ENCODE data around the gene PSMB3. TPM values are rescaled to one million over a fixed set of nuclear protein-coding genes. Genes with fewer than 3 reads are reported as not detected.
"Not testable (repeated sequence)": the region's sequence is repeated elsewhere in the genome, so short reads cannot be mapped to it uniquely, and the experiment has no call there.

The PSMB3 gene
- polyA plus RNA-seq, 1 of the 3 experiments (the other 2 are of a cell fraction) = 533 TPM

DNA sequence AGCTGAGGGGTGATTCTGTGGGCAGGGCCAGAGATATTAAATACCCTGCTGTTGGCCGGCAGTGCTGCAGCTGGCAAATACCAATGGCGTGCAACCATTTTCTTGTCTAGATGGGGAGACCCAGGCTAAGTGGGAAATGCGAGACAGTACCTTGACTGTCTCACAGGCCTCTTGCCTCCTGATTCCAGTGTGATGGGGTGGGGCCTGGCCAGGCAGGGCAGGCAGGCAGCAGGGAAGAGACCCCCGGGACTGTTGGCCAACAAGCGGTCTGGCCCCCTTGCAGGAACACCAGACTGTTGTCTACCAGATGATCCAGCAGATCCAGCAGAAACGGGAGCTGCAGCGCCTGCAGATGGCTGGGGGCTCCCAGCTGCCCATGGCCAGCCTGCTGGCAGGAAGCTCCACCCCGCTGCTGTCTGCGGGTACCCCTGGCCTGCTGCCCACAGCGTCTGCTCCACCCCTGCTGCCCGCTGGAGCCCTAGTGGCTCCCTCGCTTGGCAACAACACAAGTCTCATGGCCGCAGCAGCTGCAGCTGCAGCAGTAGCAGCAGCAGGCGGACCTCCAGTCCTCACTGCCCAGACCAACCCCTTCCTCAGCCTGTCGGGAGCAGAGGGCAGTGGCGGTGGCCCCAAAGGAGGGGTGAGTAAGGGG is 28.1 kb upstream of the PSMB3 start (continued):
- TF ChIP-seq TEAD4 (IDR thresholded peaks at IDR 0.05; ENCODE audit: borderline replicate concordance, insufficient read depth) = no peak
- TF ChIP-seq FOXJ3 (CRISPR knock-in tag; IDR thresholded peaks at IDR 0.05) = peak; percentile 66
- no peak for TF ChIP-seq TAF1 (IDR thresholded peaks at IDR 0.05; ENCODE audit: borderline replicate concordance, low read depth, low read length)
- TF ChIP-seq RXRA (IDR thresholded peaks at IDR 0.05; ENCODE audit: borderline replicate concordance, low read depth) = no peak
- TF ChIP-seq GATA2 (CRISPR knock-in tag; IDR thresholded peaks at IDR 0.05) = 0 out of 2 replicates have a peak, but pooled peaks have one; percentile 21
- no peak for TF ChIP-seq SIN3A (IDR thresholded peaks at IDR 0.05; ENCODE audit: borderline replicate concordance, low read depth, low read length)

DNA sequence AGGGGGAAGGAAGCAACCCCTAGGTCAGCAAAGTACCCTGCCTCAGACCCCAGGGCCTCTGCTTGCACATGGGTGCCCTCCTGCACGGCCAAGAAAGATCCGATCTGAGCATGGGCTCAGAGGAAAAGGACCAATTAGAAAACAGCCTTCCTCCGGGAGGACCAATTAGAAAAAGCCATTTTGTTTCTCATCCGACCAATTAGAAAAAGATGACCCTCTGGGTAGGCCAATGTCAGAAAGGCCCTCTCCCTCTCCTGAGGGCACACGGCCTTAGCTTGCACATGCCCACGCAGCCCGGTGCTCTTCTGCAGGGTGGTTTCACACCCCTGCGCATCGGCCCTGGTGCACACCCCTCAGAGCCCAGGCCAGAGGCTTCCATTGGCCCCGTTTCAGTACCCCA is 27.5 kb upstream of the PSMB3 start:
- Histone ChIP-seq H3K27ac (ENCODE audit: low read depth in 2 of 2, low read length in 1 of 2) (peak overlapping the region; percentile 32 to 95; a peak in 3 of 4 replicates), H4K20me1 (ENCODE audit: insufficient read depth) (no peaks in the 10 kb centered on the region), H3K4me2 (peak overlapping the region; percentile 60; the same call in 1 of the 2 replicates), H3K4me3 (ENCODE audit: low read depth in 2 of 2, low read length in 1 of 2) (no peak overlapping the region), H3K9me2 (no peaks in the 10 kb centered on the region), H3K27me3 (ENCODE audit: insufficient read depth) (no peaks in the 10 kb centered on the region), H2AFZ (ENCODE audit: low read depth) (no peak overlapping the region), H3F3A (replicated peaks; ENCODE audit: insufficient read depth) (peaks cover 14% of the 10 kb centered on the region), H3K36me3 (replicated peaks in 1 of 2; ENCODE audit: control insufficient read depth in 1 of 2, insufficient read depth in 2 of 2, low read length in 1 of 2) (peaks cover 8 to 25% of the 10 kb centered on the region in 2 experiments), H3K79me2 (ENCODE audit: insufficient read depth) (no peaks in the 10 kb centered on the region), H3K4me1 (ENCODE audit: control insufficient read depth in 1 of 2, insufficient read depth in 2 of 2, low read depth in 1 of 2, low read length in 1 of 2) (peaks cover 8 to 44% of the 10 kb centered on the region in 2 experiments; a peak in 1 of 4 replicates), H3K9ac (no peak overlapping the region), H3K9me3 (no peaks in the 10 kb centered on the region)
- ChIA-PET CTCF (interaction anchor here (0.9 to 5.4 kb wide), 6 partner anchors 9 to 58 kb away, joined by 3 to 36 read pairs (median 6); no protein-coding TSS in a partner anchor), POLR2A (interaction anchor here (0.9 to 1.9 kb wide), 8 partner anchors 9 to 51 kb away, joined by 3 to 14 read pairs (median 6); partner anchors contain the start of genes EPOP, MLLT6 and PSMB3)
- peak; percentile 81 for DNase-seq
- 80% methylated on average over 10 of the region's 10 CpGs for WGBS (ENCODE audit: low lambda C conversion rate)
- TF ChIP-seq, protein P1, sequence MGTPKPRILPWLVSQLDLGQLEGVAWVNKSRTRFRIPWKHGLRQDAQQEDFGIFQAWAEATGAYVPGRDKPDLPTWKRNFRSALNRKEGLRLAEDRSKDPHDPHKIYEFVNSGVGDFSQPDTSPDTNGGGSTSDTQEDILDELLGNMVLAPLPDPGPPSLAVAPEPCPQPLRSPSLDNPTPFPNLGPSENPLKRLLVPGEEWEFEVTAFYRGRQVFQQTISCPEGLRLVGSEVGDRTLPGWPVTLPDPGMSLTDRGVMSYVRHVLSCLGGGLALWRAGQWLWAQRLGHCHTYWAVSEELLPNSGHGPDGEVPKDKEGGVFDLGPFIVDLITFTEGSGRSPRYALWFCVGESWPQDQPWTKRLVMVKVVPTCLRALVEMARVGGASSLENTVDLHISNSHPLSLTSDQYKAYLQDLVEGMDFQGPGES (IDR thresholded peaks at IDR 0.05; ENCODE audit: low read depth, low read length) = peak; percentile 22; the same call in 1 of the 2 replicates
- no peak for TF ChIP-seq NRF1 (IDR thresholded peaks at IDR 0.05; ENCODE audit: low read depth, low read length)
- TF ChIP-seq RFX5 (IDR thresholded peaks at IDR 0.05; ENCODE audit: low read length) = peak; percentile 92
- TF ChIP-seq MXI1 (IDR thresholded peaks at IDR 0.05; ENCODE audit: low read depth, low read length) = peak; percentile 44; the same call in 1 of the 2 replicates
- TF ChIP-seq TAF1 (IDR thresholded peaks at IDR 0.05; ENCODE audit: borderline replicate concordance, low read depth, low read length) = no peak
- no peak for TF ChIP-seq EZH2phosphoT487 (IDR thresholded peaks at IDR 0.05; ENCODE audit: borderline replicate concordance, low read depth)
- TF ChIP-seq, protein P2, sequence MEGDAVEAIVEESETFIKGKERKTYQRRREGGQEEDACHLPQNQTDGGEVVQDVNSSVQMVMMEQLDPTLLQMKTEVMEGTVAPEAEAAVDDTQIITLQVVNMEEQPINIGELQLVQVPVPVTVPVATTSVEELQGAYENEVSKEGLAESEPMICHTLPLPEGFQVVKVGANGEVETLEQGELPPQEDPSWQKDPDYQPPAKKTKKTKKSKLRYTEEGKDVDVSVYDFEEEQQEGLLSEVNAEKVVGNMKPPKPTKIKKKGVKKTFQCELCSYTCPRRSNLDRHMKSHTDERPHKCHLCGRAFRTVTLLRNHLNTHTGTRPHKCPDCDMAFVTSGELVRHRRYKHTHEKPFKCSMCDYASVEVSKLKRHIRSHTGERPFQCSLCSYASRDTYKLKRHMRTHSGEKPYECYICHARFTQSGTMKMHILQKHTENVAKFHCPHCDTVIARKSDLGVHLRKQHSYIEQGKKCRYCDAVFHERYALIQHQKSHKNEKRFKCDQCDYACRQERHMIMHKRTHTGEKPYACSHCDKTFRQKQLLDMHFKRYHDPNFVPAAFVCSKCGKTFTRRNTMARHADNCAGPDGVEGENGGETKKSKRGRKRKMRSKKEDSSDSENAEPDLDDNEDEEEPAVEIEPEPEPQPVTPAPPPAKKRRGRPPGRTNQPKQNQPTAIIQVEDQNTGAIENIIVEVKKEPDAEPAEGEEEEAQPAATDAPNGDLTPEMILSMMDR (IDR thresholded peaks at IDR 0.05) = no peak
- 0 out of 2 replicates have a peak, but pooled peaks have one; percentile 19 for TF ChIP-seq POLR2AphosphoS5 (IDR thresholded peaks at IDR 0.05; ENCODE audit: low read depth, low read length)

DNA sequence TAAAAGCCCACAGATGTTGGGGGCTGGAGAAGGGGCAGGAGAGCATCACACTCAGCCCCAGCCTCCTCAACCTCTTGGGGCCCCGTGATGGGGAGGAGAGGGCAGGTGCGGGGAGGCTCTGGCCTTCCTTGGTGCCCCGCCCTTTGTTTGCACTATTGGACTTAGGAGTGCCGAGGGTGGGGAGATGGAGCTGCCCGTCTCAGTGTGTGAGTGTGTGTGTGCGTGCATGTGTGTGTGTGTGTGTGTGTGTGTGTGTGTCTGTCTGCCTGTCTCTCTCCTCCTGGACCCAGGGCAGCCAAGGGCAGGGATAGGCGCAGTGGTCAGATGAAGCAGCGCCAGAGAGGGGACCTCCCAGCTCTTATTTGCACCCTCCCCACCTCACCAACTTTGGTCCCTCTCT is 26.4 kb upstream of the PSMB3 start:
- Histone ChIP-seq H3K4me1 (ENCODE audit: control insufficient read depth in 1 of 2, insufficient read depth in 2 of 2, low read depth in 1 of 2, low read length in 1 of 2) (peaks cover 8 to 50% of the 10 kb centered on the region in 2 experiments; a peak in 1 of 4 replicates), H3K36me3 (replicated peaks in 1 of 2; ENCODE audit: control insufficient read depth in 1 of 2, insufficient read depth in 2 of 2, low read length in 1 of 2) (peaks cover 7 to 16% of the 10 kb centered on the region in 2 experiments), H3F3A (replicated peaks; ENCODE audit: insufficient read depth) (peaks cover 22% of the 10 kb centered on the region)
- H3K4me2 ChIP-seq; H3K27me3 ChIP-seq (ENCODE audit: insufficient read depth); H3K9me2 ChIP-seq; DNase-seq; H2AFZ ChIP-seq (ENCODE audit: low read depth); H3K27ac ChIP-seq (ENCODE audit: low read depth in 2 of 2, low read length in 1 of 2); H4K20me1 ChIP-seq (ENCODE audit: insufficient read depth); H3K9ac ChIP-seq; H3K9me3 ChIP-seq; H3K4me3 ChIP-seq (ENCODE audit: low read depth in 2 of 2, low read length in 1 of 2); POLR2A ChIA-PET; H3K79me2 ChIP-seq (ENCODE audit: insufficient read depth): not testable (repeated sequence)
- WGBS (ENCODE audit: low lambda C conversion rate) = 86% methylated on average over 3 of the region's 8 CpGs
- CTCF ChIA-PET = interaction anchor here (3.4 to 5.4 kb wide), 2 partner anchors 8 to 49 kb away, joined by 18 to 36 read pairs; no protein-coding TSS in a partner anchor

Data from SK-N-SH (cell line).